ENCODE data around the gene MYO5A. TPM values are rescaled to one million over a fixed set of nuclear protein-coding genes. Genes with fewer than 3 reads are reported as not detected.

MYO5A gene
- total RNA-seq, 2 experiments from 2014 or later, result 31.8 to 42.0 TPM

- intact Hi-C loops (cut with micrococcal nuclease; ENCODE audit: unreplicated experiment), result no loop called here
- H4K20me1 ChIP-seq (ENCODE audit: insufficient read depth, low read length), result no peaks in the 10 kb centered on the region
- BruUV-seq (replicated peaks), result no TSS peak
- POLR2A ChIA-PET, result no interaction called here
- H3K9me2 ChIP-seq (ENCODE audit: insufficient read depth, low read length), result no peaks in the 10 kb centered on the region
- no peak overlapping the region for H3K27ac ChIP-seq (ENCODE audit: low read depth, low read length, poor library complexity, severe bottlenecking)
- CTCF ChIA-PET (ENCODE audit: unreplicated experiment), result no interaction called here
- TF ChIP-seq EZH2phosphoT487 (IDR thresholded peaks at IDR 0.05; ENCODE audit: borderline replicate concordance, low read depth, low read length) (no peak), CTCF (conservative IDR thresholded peaks at IDR 0.05; ENCODE audit: low read length) (no peak)
- no peaks in the 10 kb centered on the region for H3K79me2 ChIP-seq (ENCODE audit: insufficient read depth, low read depth, low read length)
- H3K36me3 ChIP-seq (ENCODE audit: insufficient read depth, low read length), result peaks cover 57% of the 10 kb centered on the region
- no peak overlapping the region for H2AFZ ChIP-seq (ENCODE audit: low read length)
- no peaks in the 10 kb centered on the region for H3K4me1 ChIP-seq (ENCODE audit: insufficient read depth, low read length, poor library complexity, severe bottlenecking)
- H3K4me2 ChIP-seq (ENCODE audit: low read length), result no peak overlapping the region
- H3K9me3 ChIP-seq (ENCODE audit: low read length), result no peaks in the 10 kb centered on the region
- no peak for DNase-seq (ENCODE audit: low spot score)
- no peak overlapping the region for H3K4me3 ChIP-seq (ENCODE audit: low read depth, low read length, poor library complexity, severe bottlenecking)
These were observed 176.6 kb downstream of the MYO5A start for GRCh38 chr15:52352086-52352485.

GRCh38 chr15:52351206-52351908 is 177.3 kb downstream of the MYO5A start:
- POLR2A ChIA-PET, result no interaction called here

More at GRCh38 chr15:52351206-52351908, 177.3 kb downstream of the MYO5A start:
- H3K4me3 ChIP-seq (ENCODE audit: low read depth, low read length, poor library complexity, severe bottlenecking), result no peak overlapping the region
- no peaks in the 10 kb centered on the region for H3K9me2 ChIP-seq (ENCODE audit: insufficient read depth, low read length)
- CTCF ChIA-PET (ENCODE audit: unreplicated experiment), result no interaction called here
- H4K20me1 ChIP-seq (ENCODE audit: insufficient read depth, low read length), result no peaks in the 10 kb centered on the region
- no TSS peak for BruUV-seq (replicated peaks)
- no peaks in the 10 kb centered on the region for H3K4me1 ChIP-seq (ENCODE audit: insufficient read depth, low read length, poor library complexity, severe bottlenecking)
- H2AFZ ChIP-seq (ENCODE audit: low read length), result no peak overlapping the region
- H3K4me2 ChIP-seq (ENCODE audit: low read length), result no peak overlapping the region
- H3K9me3 ChIP-seq (ENCODE audit: low read length), result no peaks in the 10 kb centered on the region
- intact Hi-C loops (cut with micrococcal nuclease; ENCODE audit: unreplicated experiment), result no loop called here
- no peak for DNase-seq (ENCODE audit: low spot score)
- H3K36me3 ChIP-seq (ENCODE audit: insufficient read depth, low read length), result peaks cover 59% of the 10 kb centered on the region
- no peak for TF ChIP-seq EZH2phosphoT487 (IDR thresholded peaks at IDR 0.05; ENCODE audit: borderline replicate concordance, low read depth, low read length)
- no peak for TF ChIP-seq CTCF (conservative IDR thresholded peaks at IDR 0.05; ENCODE audit: low read length)
- no peak overlapping the region for H3K27ac ChIP-seq (ENCODE audit: low read depth, low read length, poor library complexity, severe bottlenecking)
- no peaks in the 10 kb centered on the region for H3K79me2 ChIP-seq (ENCODE audit: insufficient read depth, low read depth, low read length)
